RKO (cell line): Measurements from ENCODE around the gene FHIT.
"Not testable (repeated sequence)": the region's sequence is repeated elsewhere in the genome, so short reads cannot be mapped to it uniquely, and the experiment has no call there.

Source experiments
- DNase-seq: peaks from one replicate; pipeline ENCODE4 v3.0.0-alpha.2; 2016; ENCODE audit warnings: low spot score

FHIT gene

GRCh38 chr3:59934560-59934959, 1316.7 kb downstream of the FHIT start:
- DNase-seq = not testable (repeated sequence)

- DNase-seq = no peak
Measured at GRCh38 chr3:59930170-59930569, 1321.1 kb downstream of the FHIT start.

GRCh38 chr3:59927056-59927455, 1324.2 kb downstream of the FHIT start:
- no peak for DNase-seq

- DNase-seq = no peak
Measured at GRCh38 chr3:59925946-59926345, 1325.3 kb downstream of the FHIT start.

- DNase-seq = no peak
Measured at GRCh38 chr3:59922192-59922591, 1329.1 kb downstream of the FHIT start.

- no peak for DNase-seq
Measured at GRCh38 chr3:59920822-59921221, 1330.4 kb downstream of the FHIT start.

- DNase-seq = no peak
Measured at GRCh38 chr3:59919586-59919985, 1331.7 kb downstream of the FHIT start.

GRCh38 chr3:59914251-59914650, 1337.0 kb downstream of the FHIT start:
- no peak for DNase-seq

GRCh38 chr3:59913645-59914044, 1337.6 kb downstream of the FHIT start:
- no peak for DNase-seq

GRCh38 chr3:59908701-59909100, 1342.6 kb downstream of the FHIT start:
- no peak for DNase-seq

GRCh38 chr3:59908280-59908679, 1343.0 kb downstream of the FHIT start:
- DNase-seq = no peak

GRCh38 chr3:59904296-59904695, 1347.0 kb downstream of the FHIT start:
- DNase-seq = no peak

GRCh38 chr3:59899061-59899460, 1352.2 kb downstream of the FHIT start:
- no peak for DNase-seq

- no peak for DNase-seq
Measured at GRCh38 chr3:59895972-59896371, 1355.3 kb downstream of the FHIT start.

GRCh38 chr3:59894425-59895121, 1356.7 kb downstream of the FHIT start:
- DNase-seq = no peak

- DNase-seq = no peak
Measured at GRCh38 chr3:59890639-59891038, 1360.6 kb downstream of the FHIT start.

- DNase-seq = no peak
Measured at GRCh38 chr3:59886790-59887189, 1364.5 kb downstream of the FHIT start.

- DNase-seq = no peak
Measured at GRCh38 chr3:59885899-59886400, 1365.3 kb downstream of the FHIT start.

- DNase-seq = no peak
Measured at GRCh38 chr3:59885101-59885500, 1366.2 kb downstream of the FHIT start.

- DNase-seq = no peak
Measured at GRCh38 chr3:59884409-59884808, 1366.8 kb downstream of the FHIT start.

- no peak for DNase-seq
Measured at GRCh38 chr3:59882746-59883145, 1368.5 kb downstream of the FHIT start.

- DNase-seq = no peak
Measured at GRCh38 chr3:59880717-59881116, 1370.5 kb downstream of the FHIT start.

GRCh38 chr3:59879031-59879581, 1372.1 kb downstream of the FHIT start:
- no peak for DNase-seq

GRCh38 chr3:59878038-59878427, 1373.2 kb downstream of the FHIT start:
- no peak for DNase-seq
